Stimulated activated CD4-positive, alpha-beta T cell treated with anti-CD3 and anti-CD28 coated beads, TNF-alpha, amount 100 ng/mL, for 4 hours (primary cell): ENCODE data around the gene GALNT2.

Source experiments
- DNase-seq, 3 experiments: peaks; one replicate each; pipeline ENCODE4 v3.0.0-alpha.2; 2020; ENCODE audit warnings: low read depth in 3 of 3

The GALNT2 gene

GRCh38 chr1:230072296-230072695, 5.3 kb downstream of the GALNT2 start:
- no peak for DNase-seq

DNA sequence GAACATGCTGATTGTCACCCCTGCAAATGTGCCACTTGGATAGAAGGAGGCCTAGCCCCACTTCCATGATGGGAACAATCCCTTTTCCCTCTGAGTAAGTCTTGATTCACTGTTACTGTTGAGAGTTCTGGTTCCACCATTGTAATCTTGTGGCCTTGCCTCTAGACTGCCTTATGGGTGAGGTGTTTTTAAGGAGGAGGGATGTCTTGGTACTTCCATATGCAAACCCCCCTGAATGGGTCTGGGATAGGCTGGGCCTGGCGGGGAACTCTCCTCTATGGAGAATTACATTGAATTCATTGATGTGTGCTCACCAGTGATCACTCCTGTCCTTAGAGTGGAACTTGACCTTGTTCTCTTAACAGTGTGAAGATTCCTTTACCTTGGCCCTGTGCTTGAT, 5.8 kb downstream of the GALNT2 start:
- no peak for DNase-seq

DNA sequence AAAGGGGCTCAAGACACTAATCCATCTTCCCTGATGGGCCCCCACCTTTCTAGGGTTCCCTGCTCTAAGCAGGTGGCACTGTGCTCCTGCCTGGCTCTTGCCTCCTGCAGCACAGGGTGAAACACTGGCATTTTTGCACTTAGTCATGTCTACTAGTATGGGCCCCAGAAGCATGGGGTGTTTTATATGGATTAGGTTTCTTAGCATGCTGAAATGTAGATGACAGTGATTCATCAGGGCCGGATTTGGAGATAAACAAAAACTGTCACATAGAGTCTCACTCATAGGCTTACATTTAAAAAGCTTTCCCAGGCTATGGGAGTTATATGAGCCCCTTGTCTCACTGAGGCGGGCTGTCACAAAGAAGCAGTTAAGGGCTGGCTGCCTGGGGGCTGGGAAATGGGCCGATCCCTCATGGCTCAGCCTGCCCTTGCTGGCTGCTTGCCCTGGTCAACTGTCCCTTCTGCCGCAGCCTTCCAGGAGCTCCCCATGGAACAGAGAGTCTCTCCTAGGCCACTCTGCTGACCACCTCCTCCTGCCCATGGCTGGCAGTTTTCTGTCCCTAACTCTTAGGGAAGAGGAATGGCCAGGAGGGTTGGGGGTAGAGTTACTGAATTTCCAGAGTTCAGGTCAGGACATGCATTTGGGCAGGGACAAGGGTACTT, 6.5 kb downstream of the GALNT2 start:
- no peak for DNase-seq

DNA sequence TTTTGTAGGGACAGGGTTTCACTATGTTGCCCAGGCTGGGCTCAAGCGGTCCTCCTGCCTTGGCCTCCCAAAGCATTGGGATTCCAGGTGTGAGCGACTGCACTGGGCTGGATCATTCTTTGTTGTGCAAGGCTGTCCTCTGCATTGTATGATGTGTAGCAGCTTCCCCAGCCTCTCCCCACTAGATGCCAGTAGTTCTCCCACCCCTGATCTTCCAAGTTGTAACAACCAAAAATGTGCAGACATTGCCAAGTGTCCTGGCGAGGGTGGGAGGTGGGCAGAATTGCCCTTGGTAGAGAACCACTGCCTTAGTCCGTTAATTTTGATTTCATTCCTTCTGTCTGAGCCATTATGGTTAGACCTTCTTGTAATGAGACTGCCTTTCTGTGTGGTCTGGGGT, 7.2 kb downstream of the GALNT2 start:
- no peak for DNase-seq

GRCh38 chr1:230074762-230075161, 7.7 kb downstream of the GALNT2 start:
- DNase-seq: no peak

GRCh38 chr1:230076121-230076520, 9.1 kb downstream of the GALNT2 start:
- DNase-seq: no peak

- DNase-seq: no peak
Measured at GRCh38 chr1:230077011-230077410, 10.0 kb downstream of the GALNT2 start.

DNA sequence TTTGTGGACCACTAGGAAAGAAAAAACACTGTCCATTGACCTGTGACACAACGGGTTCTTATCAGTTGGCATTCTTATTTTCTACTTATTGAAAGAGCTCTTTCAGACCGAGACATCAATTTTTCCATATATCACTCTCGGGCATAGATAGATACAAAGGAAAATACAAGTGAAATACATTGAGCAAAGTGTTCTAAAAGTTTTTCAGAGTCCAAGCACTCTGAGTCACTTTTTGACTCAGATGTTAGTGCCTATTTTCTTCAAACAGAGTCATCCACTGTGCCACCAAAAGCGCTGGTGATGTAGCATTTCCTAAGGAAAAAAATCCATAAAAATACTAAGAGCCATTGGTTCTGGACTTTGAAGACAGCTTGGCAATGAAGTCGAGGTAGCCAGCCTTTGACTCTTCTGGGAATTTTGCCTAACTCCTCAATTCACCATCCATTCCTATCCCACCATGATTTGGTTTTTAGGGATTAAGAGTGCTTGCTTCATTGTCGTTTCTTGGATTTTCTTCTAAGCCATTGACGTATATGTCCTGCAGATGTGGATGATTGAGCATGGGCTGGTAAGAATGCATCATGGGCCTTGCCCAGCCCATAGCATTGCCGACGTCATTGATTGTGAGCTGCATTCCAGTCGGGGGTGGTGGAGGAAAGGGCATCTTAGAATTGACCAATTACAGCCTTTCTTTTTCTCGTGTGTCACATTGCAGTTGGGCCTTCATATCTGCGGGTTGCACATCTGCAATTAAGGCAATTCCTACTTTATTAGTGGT, 10.6 kb downstream of the GALNT2 start:
- DNase-seq: no peak

DNA sequence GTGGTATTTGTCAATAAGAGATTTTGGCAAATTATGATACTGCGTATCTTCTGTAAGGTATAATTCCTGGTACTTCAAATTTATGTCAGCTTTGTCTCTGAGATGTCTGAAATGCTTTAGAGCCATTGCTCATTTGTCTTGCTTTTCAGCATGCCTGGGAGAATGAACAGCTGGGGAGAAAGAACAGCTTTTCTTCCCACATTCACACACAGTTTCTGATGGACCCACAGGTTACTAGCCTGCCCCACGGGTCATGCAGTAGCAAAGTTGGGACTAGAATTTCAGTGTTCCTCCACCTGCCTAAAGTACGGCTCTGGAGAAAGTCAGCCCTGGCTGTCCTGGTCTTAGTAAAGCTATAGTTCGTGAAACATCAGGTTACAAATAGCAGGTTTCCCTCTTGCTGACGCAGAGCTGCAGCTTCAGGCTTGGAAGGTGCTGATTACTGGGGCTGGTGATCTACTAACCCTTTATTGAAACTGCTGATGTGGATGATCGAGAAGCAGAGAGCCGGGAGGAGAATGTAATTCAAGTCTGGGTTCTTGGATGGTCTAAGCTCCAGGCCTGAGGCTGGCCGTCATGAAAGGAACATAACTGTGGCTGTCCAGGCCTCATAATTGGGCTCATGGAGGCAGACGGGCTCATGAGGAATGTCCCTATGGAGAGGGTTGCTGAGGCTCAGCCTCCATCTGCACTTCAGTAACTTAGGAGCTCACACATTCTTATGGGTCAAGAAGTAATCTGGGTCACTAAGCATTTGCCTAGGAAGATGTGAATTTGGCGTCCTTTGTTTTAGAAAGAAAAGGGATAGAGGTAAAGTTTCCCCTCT, 12.4 kb downstream of the GALNT2 start:
- DNase-seq: no peak

- DNase-seq: no peak
Measured at GRCh38 chr1:230080822-230081221, 13.8 kb downstream of the GALNT2 start.

GRCh38 chr1:230081751-230082150, 14.7 kb downstream of the GALNT2 start:
- DNase-seq: no peak

DNA sequence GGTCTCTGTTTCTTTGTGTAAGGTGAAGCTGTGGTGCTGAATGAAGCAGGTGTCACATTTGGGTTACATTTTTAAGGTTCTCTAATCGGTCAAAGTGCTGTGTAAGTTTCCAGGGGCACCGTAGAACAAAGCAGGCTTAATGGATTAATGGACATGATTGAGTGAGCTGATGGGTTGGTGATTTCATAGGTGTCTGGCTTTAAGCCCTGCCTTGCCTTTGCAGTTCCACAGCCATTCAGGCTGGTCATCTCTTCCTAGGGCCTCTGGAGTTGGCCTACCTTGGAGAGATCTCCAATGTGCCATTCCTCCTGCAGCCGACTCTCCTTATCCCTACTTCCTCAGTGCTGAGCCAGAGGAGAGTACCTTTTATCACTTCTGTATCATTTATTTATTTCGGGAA, 15.2 kb downstream of the GALNT2 start:
- no peak for DNase-seq

- DNase-seq: no peak
Measured at GRCh38 chr1:230083053-230083452, 16.0 kb downstream of the GALNT2 start.

DNA sequence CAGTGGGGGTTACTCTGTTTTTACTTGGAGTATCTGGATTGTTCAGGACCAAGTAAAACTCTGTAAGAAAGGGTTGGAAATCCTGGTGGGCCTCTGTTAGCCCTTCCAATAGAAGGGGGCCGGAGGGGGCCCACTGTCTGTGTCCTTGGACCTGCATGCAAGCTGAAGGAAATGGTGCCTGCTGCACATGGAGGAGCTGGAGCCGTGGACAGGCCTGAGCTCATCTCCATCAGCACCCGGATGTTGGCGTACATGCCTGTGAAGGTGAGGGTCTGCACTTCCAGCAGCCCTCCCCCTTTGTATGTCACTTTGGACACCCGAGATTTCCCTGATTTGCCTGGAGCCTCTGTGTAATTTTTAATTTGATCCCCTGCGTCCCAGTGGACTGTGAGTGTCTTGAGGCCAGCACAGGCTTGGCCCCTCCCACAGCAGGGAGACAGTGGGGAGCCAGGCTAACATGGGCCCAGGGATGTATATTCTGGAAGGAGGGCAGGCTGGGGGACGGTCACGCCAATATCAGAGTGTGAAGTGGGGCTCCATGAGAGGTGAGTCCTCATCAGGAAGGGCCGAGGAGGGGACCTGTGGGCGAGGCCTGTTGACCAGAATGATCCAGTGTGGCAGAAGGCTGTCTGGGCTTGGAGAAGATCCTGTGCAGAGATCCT, 16.8 kb downstream of the GALNT2 start:
- no peak for DNase-seq

DNA sequence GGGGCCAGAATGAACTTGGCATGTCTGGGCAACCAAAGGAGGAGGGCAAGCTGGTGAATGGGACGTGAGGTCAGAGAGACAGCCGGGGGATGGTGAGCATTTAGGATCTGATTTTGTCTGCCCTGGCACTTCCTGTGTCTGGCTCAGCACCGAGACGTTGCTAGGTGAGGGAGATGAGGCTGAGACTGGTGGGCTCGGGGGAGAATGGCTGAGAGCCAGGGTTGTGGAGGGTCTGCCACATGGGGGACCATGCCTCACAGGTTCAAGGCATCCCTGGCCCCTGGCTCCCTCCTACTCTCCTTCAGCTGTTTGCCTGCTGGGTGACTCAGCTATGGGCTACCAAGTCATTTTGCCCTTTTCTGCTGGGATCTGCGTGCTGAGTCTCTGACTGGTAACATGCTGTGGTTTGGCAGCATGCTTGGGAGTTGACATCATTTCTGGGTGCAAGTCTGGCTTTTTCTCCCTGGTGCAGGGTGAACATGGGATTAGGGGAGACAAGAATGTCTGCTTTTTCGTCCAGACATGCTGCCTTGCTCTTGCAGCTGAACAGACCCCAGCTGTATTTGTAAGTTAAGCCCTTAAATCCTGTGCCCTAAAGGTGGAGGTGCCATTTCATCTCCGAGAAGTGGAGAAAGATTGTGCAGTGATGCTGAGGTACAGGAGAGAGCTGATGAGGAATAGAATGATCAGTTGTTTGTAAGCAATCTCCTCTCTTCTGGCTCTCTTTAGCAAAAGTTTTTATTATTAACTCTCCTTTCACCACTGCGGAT, 17.6 kb downstream of the GALNT2 start:
- peak in 2 of 3 experiments; percentile 13 to 24 for DNase-seq

DNA sequence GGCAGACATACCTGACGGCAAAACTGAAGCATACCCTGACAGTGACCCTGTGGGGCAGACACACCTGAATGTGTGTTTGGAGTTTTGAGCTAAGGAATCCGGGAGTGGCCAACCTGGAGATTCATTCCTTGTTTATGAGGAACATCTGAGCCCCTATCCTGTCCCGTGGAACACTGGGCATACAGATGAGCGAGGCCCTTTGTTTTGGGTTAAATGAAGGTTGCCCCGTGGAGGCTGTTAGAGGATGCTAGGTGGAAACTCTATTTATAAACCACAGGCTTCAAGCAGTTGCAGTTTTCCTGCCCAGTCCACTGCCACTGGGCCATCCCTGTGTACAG, 18.1 kb downstream of the GALNT2 start:
- no peak for DNase-seq

- no peak for DNase-seq
Measured at GRCh38 chr1:230086151-230086550, 19.1 kb downstream of the GALNT2 start.

GRCh38 chr1:230087028-230087716, 20.1 kb downstream of the GALNT2 start:
- DNase-seq: no peak

DNA sequence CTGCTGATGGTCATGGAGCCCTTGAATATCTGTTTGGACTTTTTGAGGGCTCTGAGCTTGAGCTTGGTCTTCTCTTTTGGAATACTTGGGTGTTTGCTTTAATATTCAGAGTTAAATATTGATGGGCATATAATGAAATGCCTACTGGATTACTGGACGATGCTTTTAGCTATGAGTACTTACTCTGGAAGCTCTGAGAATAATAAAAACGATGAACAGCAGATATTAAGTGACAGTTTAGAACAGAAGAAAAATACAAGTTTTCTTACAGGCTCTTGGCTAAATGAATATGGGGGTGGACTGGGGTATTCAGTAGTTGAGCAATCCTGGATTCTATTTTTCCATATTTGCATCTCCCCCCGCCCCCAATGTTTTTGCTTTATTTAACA, 20.7 kb downstream of the GALNT2 start:
- no peak for DNase-seq

- DNase-seq: no peak
Measured at GRCh38 chr1:230090194-230090711, 23.2 kb downstream of the GALNT2 start.
